K562 (cell line): ENCODE results near the gene TEX54. TPM values are rescaled to one million over a fixed set of nuclear protein-coding genes. Genes with fewer than 3 reads are reported as not detected.

ENCODE experiments used
- ATF7 ChIP-seq: fragments of 450-650 bp; IDR thresholded peaks from 2 replicates; pipeline ENCODE4 v1.7.1; 2014; ENCODE audit warnings: mild to moderate bottlenecking, moderate library complexity
- CBFB ChIP-seq: sonication (generic); formaldehyde crosslinking; IDR thresholded peaks from 2 replicates; pipeline ENCODE4 v1.4.0; 2020; ENCODE audit warnings: mild to moderate bottlenecking, missing genetic modification reagents
- ESRRB ChIP-seq: fragments of 250-450 bp; sonication (Bioruptor Pico); IDR thresholded peaks from 2 replicates; pipeline ENCODE4 v1.5.0; 2020; ENCODE audit warnings: mild to moderate bottlenecking, moderate library complexity, borderline replicate concordance
- FUS ChIP-seq: fragments of 200-400 bp; formaldehyde crosslinking; optimal IDR thresholded peaks from 2 replicates; pipeline ENCODE3; 2017; ENCODE audit warnings: low read depth, low read length
- HNRNPUL1 ChIP-seq: fragments of 200-400 bp; formaldehyde crosslinking; IDR thresholded peaks from 2 replicates; pipeline ENCODE4 v1.6.1; 2017; ENCODE audit warnings: low read length
- MEF2A ChIP-seq: IDR thresholded peaks from 2 replicates; pipeline ENCODE4 v1.6.1; 2011; ENCODE audit warnings: low read depth, mild to moderate bottlenecking, low read length, moderate library complexity; ENCODE audit not compliant: control insufficient read depth
- SMARCA4 ChIP-seq: fragments of 450-650 bp; IDR thresholded peaks from 2 replicates; pipeline ENCODE4 v1.6.1; 2016
- TGIF2 ChIP-seq: sonication (generic); formaldehyde crosslinking; IDR thresholded peaks from 2 replicates; pipeline ENCODE4 v1.8.1; 2022; ENCODE audit warnings: mild to moderate bottlenecking, missing genetic modification reagents, moderate library complexity
- ZNF24 ChIP-seq: fragments of 450-650 bp; IDR thresholded peaks from 2 replicates; pipeline ENCODE4 v1.6.1; 2016
- polyA plus RNA-seq, 8 experiments: library from polyadenylated mRNA; depleted of rRNA in 4 of 8; stranded (reverse) in 5 of 8; unstranded in 3 of 8; fragments of >200 nt; fragmentation: Nextera tagmentation in 2 of 8; fragmentation: Illumina TruSeq in 1 of 8; extraction: Ambion mirVana in 2 of 8; extraction: Trizol in 1 of 8; gene quantifications; 2 replicates each; pipeline versions ENCODE4 v1.2.1 to v1.2.3, GENCODE V29; 2011 to 2014; ENCODE audit warnings: inconsistent platforms in 1 of 8, missing spikeins in 1 of 8
- total RNA-seq, 7 experiments: library from RNA; depleted of rRNA in 6 of 7; stranded (reverse); fragments of >200 nt in 6 of 7; fragmentation: Illumina TruSeq in 2 of 7; extraction: Trizol in 2 of 7; gene quantifications; 2 replicates each; pipeline versions ENCODE4 v1.2.1 to v1.2.3, GENCODE V29; 2011 to 2021; ENCODE audit warnings: low replicate concordance in 1 of 7
- TF ChIP-seq, protein P1 (sequence below), 2 experiments: fragments of 450-650 bp in 1 of 2; sonication (generic) in 1 of 2; formaldehyde crosslinking in 1 of 2; IDR thresholded peaks; 2 replicates each; pipeline versions ENCODE4 v1.7.1 to v1.9.0; 2016 to 2022; ENCODE audit warnings: inconsistent platforms in 1 of 2, mild to moderate bottlenecking in 1 of 2, missing genetic modification reagents in 1 of 2
- TF ChIP-seq, protein P2 (sequence below), 2 experiments: fragments of 450-650 bp in 1 of 2; sonication (generic) in 1 of 2; formaldehyde crosslinking in 1 of 2; IDR thresholded peaks in 1 of 2; conservative IDR thresholded peaks in 1 of 2; 2 replicates each; pipeline versions ENCODE4 v1.6.1 to v1.8.1; 2016 to 2023; ENCODE audit warnings: mild to moderate bottlenecking in 2 of 2, moderate library complexity in 2 of 2, inconsistent platforms in 1 of 2, missing genetic modification reagents in 1 of 2
- TF ChIP-seq, protein P3 (sequence below), 2 experiments: fragments of 450-650 bp in 1 of 2; IDR thresholded peaks; 2 replicates each; pipeline ENCODE4 v1.6.1; 2011 to 2017; ENCODE audit warnings: low read depth in 2 of 2, antibody characterized with exemption in 1 of 2, borderline replicate concordance in 1 of 2, low read length in 1 of 2, mild to moderate bottlenecking in 1 of 2, mixed read lengths in 1 of 2; ENCODE audit not compliant: control insufficient read depth in 1 of 2

TEX54 gene
- total and polyA plus RNA-seq, 9 of the 15 experiments (the other 6 are each of a cell fraction or from before 2014, with no cell fraction given) = not detected

DNA sequence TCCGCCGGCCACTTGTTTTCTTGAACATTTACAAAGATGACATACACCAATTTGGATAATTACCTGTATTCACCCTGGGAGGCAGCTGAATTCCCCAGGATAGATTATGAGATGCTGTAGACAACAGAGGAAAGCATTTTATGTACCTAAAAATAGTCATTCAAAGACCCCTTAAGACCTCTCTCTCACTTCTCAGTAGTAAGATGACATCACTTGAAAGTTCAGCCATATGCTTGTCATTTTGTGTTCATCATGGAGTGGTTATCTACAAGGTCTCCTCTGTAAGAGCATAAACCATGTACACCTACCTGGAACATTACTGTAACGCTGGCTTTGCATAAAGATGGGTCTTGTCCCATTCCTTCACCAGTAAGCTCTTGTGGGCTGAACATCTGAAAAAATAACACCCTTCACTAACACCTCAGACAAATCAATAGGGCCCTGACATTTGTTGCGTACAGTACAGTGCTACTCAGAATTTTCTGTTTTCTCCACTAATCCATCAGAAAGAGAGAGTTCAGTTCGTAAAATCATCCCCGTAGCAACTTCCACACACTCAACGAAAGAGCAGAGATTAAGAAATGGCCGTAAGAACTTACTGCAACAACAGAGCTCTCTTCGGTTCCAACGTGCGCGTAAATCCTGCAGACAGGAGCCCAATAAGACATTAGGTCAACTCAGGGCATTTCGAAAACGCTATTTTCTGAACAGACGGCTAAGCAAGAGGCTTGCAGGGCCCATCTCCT is 22.4 kb upstream of the TEX54 start (continued):
- TF ChIP-seq, protein P1, sequence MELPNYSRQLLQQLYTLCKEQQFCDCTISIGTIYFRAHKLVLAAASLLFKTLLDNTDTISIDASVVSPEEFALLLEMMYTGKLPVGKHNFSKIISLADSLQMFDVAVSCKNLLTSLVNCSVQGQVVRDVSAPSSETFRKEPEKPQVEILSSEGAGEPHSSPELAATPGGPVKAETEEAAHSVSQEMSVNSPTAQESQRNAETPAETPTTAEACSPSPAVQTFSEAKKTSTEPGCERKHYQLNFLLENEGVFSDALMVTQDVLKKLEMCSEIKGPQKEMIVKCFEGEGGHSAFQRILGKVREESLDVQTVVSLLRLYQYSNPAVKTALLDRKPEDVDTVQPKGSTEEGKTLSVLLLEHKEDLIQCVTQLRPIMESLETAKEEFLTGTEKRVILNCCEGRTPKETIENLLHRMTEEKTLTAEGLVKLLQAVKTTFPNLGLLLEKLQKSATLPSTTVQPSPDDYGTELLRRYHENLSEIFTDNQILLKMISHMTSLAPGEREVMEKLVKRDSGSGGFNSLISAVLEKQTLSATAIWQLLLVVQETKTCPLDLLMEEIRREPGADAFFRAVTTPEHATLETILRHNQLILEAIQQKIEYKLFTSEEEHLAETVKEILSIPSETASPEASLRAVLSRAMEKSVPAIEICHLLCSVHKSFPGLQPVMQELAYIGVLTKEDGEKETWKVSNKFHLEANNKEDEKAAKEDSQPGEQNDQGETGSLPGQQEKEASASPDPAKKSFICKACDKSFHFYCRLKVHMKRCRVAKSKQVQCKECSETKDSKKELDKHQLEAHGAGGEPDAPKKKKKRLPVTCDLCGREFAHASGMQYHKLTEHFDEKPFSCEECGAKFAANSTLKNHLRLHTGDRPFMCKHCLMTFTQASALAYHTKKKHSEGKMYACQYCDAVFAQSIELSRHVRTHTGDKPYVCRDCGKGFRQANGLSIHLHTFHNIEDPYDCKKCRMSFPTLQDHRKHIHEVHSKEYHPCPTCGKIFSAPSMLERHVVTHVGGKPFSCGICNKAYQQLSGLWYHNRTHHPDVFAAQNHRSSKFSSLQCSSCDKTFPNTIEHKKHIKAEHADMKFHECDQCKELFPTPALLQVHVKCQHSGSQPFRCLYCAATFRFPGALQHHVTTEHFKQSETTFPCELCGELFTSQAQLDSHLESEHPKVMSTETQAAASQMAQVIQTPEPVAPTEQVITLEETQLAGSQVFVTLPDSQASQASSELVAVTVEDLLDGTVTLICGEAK (IDR thresholded peaks at IDR 0.05) = 0 out of 2 replicates have a peak, but pooled peaks have one; percentile 43
- TF ChIP-seq, protein P1 (CRISPR knock-in tag; IDR thresholded peaks at IDR 0.05) = no peak
- TF ChIP-seq ATF7 (peak; percentile 31; the same call in 1 of the 2 replicates), SMARCA4 (0 out of 2 replicates have a peak, but pooled peaks have one; percentile 2), ZNF24 (no peak), HNRNPUL1 (peak; percentile 16; the same call in 1 of the 2 replicates), CBFB (CRISPR knock-in tag) (peak; percentile 39; the same call in 1 of the 2 replicates), TGIF2 (CRISPR knock-in tag) (peak; percentile 71; the same call in 1 of the 2 replicates), MEF2A (0 out of 2 replicates have a peak, but pooled peaks have one; percentile 28), FUS (peak; percentile 11), ESRRB (no peak)
- TF ChIP-seq, protein P2, sequence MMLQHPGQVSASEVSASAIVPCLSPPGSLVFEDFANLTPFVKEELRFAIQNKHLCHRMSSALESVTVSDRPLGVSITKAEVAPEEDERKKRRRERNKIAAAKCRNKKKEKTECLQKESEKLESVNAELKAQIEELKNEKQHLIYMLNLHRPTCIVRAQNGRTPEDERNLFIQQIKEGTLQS (IDR thresholded peaks at IDR 0.05) = peak; percentile 60
- TF ChIP-seq, protein P2 (CRISPR knock-in tag; conservative IDR thresholded peaks at IDR 0.05) = no peak; the same call in 1 of the 2 replicates
- TF ChIP-seq, protein P3, sequence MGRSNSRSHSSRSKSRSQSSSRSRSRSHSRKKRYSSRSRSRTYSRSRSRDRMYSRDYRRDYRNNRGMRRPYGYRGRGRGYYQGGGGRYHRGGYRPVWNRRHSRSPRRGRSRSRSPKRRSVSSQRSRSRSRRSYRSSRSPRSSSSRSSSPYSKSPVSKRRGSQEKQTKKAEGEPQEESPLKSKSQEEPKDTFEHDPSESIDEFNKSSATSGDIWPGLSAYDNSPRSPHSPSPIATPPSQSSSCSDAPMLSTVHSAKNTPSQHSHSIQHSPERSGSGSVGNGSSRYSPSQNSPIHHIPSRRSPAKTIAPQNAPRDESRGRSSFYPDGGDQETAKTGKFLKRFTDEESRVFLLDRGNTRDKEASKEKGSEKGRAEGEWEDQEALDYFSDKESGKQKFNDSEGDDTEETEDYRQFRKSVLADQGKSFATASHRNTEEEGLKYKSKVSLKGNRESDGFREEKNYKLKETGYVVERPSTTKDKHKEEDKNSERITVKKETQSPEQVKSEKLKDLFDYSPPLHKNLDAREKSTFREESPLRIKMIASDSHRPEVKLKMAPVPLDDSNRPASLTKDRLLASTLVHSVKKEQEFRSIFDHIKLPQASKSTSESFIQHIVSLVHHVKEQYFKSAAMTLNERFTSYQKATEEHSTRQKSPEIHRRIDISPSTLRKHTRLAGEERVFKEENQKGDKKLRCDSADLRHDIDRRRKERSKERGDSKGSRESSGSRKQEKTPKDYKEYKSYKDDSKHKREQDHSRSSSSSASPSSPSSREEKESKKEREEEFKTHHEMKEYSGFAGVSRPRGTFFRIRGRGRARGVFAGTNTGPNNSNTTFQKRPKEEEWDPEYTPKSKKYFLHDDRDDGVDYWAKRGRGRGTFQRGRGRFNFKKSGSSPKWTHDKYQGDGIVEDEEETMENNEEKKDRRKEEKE (IDR thresholded peaks at IDR 0.05; ENCODE audit: borderline replicate concordance in 1 of 2, control insufficient read depth in 1 of 2, low read depth in 2 of 2, low read length in 1 of 2) = 0 out of 4 replicates have a peak, but pooled peaks of 1 of the 2 experiments have one; percentile 6
